ENCODE data around the gene ASTN2.

Gene ASTN2

DNA sequence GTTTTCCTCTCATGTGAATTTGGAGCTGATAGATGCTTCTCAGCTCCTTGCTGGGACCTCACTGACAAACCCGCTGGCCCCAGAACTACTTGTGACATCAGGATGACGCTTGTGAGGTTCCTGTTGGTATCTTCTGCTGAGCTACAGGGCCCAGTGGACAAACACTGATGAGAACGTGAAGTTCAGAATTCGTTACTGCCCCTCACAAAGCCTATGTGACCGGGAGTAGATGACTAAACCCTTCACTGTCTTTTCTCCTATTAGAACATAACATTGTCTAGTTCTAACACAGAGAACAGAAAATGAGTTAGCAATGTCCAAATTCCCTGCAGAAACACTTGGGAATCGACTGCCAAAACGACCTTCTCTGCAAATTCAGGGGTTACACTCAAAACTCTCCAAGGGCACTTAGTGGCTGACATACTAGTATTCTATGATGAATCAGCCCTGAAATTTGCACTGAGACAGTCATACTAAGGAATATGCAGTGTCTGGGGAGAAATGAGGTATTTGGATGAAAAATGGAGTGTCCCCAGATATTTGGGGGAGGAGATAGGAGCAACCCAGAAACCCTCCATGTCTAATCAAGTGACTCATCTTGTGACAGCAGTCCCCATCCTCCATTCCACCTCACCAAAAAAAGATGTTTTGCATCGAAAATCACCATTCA, 871.0 kb downstream of the ASTN2 start:
- no peak for DNase-seq

- DNase-seq, result no peak
These were observed 873.5 kb downstream of the ASTN2 start for GRCh38 chr9:116541402-116541801.

DNA sequence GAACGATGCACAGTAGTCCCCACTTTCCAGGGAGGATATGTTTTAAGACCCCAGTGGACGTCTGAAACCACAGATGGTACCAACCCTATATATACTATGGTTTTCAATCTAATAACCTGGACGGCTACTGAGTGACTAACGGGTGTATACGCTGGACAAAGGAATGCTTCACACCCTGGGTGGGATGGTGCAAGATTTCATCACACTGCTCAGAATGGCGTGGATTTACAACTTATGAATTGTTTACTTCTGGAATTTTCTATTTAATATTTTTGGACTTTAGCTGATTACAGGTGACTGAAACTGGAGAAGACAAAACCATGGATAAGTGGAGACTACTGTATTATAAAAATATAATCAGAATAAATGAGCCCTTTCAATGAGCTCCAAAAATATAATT, 875.3 kb downstream of the ASTN2 start:
- no peak for DNase-seq

GRCh38 chr9:116525611-116526010, 889.2 kb downstream of the ASTN2 start:
- no peak for DNase-seq

DNA sequence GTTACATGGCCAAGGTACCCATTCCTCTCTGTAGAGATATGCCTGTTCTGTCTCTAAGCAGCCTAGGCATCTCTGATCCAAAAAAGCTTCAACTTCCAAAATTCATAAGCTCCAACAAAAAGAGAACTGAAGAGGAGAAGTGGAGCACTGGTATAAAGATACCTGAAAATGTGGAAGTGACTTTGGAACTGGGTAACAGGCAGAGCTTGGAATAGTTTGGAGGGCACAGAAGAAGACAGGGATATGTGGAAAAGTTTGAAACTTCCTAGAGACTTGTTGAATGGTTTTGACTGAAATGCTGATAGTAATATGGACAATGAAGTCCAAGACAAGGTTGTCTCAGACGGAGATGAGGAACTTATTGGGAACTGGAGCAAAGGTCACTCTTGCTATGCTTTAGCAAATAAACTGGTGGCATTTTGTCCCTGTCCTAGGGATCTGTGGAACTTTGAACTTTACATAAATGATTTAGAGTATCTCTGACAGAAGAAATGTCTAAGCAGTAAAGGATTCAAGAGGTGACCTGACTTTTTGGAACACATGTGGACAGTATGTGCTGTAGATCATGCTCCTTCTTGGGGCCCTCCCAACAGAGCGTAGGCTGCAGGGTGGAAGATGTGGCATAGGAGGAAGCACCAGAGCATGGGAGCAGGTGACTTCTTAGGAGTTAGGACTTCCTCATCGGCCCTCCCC, 889.9 kb downstream of the ASTN2 start:
- DNase-seq, result no peak

DNA sequence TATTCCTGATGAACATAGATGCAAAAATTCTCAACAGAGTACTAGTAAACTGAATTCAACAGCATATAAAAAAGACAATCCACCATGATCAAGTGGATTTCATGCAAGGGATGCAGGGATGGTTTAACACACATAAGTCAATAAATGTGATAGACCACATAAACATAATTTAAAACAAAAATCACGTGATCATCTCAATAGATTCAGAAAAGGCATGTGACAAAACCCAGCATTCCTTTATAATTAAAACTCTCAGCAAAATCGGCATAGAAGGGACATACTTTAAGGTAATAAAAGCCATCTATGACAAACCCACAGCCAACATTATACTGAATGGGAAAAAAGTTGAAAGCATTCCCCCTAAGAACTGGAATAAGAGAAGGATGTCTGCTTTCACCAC, 894.6 kb downstream of the ASTN2 start:
- no peak for DNase-seq

- DNase-seq, result no peak
These were observed 898.4 kb downstream of the ASTN2 start for GRCh38 chr9:116516456-116516855.

GRCh38 chr9:116515541-116515940, 899.3 kb downstream of the ASTN2 start:
- DNase-seq, result no peak

- DNase-seq, result no peak
These were observed 908.2 kb downstream of the ASTN2 start for GRCh38 chr9:116506685-116507084.

DNA sequence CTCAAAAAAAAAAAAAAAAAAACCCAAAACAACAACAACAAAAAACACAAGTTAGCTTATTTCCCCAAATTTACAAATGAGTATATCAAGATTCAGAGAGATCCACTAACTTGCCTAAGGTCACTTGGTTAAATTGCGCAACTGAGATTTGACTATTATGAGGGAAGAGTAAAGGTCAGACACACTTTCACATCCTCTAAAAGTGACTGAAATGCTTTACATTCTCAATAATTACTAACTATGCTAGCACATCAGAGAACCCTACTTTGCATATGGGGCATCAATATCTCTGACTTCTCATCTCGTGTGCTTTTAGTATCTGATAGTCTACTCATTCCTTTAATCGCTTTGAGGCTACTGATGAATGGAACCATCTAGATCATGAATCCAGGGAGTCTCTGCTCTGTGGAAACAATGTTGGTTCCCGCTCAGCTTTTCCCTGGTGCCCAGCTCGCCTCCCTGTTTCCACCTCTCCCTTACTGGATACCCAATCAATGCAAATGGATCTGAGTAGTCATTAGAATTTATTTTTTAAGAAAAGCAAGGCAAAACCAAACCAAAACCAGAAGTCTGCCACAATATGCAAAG, 909.9 kb downstream of the ASTN2 start:
- DNase-seq, result no peak

GRCh38 chr9:116504081-116504480, 910.8 kb downstream of the ASTN2 start:
- DNase-seq, result no peak

DNA sequence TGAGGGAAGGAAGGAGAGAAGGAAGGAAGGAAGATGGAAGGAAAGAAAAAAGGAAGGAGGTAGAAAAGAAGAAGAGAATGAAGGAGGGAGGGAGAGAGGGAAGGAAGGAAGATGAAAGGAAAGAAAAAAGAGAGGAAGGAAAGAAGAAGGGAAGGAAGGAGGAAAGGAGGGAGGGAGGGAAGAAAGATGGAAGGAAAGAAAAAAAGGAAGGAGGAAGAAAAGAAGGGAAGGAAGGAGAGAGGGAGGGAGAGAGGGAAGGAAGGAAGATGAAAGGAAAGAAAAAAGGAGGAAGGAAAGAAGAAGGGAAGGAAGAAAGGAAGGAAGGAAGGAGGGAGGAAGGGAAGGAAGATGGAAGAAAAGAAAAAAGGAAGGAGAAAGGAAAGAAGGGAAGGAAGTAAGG, 912.1 kb downstream of the ASTN2 start:
- DNase-seq, result no peak

- DNase-seq, result no peak
These were observed 913.0 kb downstream of the ASTN2 start for GRCh38 chr9:116501871-116502270.

DNA sequence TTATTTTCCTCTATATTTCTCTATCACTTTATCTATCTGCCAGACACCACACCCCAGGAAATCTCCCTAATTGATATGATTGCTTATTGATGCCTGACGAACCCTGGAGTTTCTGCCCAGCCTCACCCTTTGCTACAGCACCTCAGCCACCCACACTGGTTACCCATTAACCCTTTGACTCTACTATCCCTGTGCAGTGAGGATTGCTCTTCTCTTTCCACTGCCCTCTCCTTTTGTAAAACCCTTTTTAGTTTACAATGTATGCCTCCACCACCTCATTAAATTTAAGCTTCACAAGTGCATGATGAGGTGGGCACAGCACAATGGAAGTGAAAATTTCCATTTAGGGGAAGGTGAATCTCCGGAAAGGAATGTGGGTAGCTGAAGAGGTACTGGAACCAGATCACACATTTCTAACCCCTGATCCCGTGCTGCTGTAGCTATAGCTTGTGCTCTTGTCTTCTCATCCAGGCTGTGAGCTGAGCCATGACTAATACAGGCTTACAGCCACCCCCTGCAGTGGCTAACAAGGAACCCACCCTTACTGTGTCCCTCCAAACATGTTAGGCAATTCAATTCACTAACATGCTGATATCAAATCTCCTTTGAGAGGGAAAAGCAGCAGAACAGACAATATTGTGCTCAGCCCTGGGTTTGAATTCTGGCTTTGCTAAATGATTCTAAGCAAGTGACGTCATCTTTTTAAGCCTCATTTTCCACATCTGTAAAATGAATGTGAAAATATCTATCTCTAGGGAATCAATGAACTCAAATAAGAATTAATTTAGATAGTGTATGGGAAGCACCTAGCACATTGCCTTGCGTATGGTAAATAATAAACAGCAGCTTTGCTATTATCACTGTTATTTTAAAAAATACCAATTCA, 914.6 kb downstream of the ASTN2 start:
- no peak for DNase-seq

GRCh38 chr9:116499434-116499833, 915.4 kb downstream of the ASTN2 start:
- DNase-seq, result no peak

DNA sequence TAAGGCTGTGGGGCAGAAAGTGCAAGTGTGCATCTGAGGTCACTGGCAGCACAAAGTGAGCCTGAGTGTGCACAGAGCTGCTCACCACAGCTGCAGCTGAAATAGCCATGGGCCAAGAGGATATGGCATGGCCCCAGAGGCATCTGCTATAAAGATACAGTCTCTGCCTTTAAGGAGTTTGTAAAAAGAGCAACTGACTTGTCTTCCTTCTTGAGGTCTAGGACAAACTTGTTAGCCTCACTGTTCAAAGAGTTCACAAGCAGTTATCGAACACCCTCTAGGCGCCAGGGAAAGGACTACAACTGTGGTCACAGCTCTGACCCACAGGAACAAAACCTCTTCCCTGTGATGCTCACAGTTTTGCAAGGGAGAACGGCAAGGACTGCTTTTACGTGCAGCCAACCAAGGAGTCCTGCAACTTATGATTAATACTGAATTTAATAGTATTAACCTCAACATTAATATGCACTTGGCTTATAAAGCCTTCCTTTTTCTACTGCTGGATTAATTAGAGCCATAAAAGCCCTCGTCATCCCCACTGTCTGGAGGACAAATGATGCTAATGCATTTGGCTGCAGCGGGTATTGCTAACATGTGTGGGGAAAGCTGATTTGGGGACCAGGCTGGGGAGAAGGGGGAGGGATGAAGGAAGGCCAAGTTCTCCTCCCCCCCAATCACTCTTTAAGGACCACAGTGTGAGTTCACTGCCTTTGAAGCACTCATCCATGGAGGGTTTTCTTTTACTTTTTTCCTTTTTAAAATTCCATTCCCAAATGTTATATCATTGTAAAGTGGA, 917.6 kb downstream of the ASTN2 start:
- DNase-seq, result peak; percentile 47

GRCh38 chr9:116496167-116496566, 918.7 kb downstream of the ASTN2 start:
- no peak for DNase-seq

DNA sequence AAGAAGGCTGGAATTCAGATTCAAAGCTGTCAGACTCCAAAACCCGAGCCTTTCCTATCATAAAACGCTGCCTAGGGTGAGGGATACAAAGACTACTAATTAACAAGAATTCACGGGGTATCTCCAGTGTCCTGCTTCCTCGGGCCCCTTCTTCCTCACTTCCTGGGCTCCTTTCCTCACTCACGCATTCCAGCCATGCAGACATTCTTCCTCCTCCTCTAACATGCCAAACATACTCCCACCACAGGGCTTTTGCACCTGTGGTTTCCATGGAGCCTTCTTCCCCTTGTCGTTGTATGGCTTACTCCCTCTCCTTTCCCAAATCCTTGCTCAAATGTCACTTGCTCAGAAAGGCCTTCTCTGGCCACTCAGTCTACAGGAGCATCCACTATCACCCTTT, 919.1 kb downstream of the ASTN2 start:
- no peak for DNase-seq

GRCh38 chr9:116494815-116495634, 919.8 kb downstream of the ASTN2 start:
- DNase-seq, result no peak

GRCh38 chr9:116493183-116493860, 921.5 kb downstream of the ASTN2 start:
- no peak for DNase-seq

- DNase-seq, result no peak
These were observed 923.2 kb downstream of the ASTN2 start for GRCh38 chr9:116491659-116492058.

Measured in left hindlimb (tissue), 1 donor.